Neural crest cell (in vitro differentiated cells): ENCODE measurements around the gene MICAL2. TPM values are rescaled to one million over a fixed set of nuclear protein-coding genes. Genes with fewer than 3 reads are reported as not detected.
A peak's percentile ranks its signal among the peaks of the same experiment; 100 is the strongest.

Experiments used
- DNase-seq: peaks from one replicate; pipeline ENCODE4 v3.0.0; 2021; ENCODE audit warnings: low read depth, mixed read lengths, low spot score
- H3K27ac Mint-ChIP-seq: one replicate; pipeline ENCODE4 v1.8.0; 2021; ENCODE audit warnings: mild to moderate bottlenecking, mixed read lengths; ENCODE audit not compliant: unreplicated experiment
- H3K27me3 Mint-ChIP-seq: 2 replicates; pipeline ENCODE4 v1.8.0; 2021; ENCODE audit warnings: low read depth, mild to moderate bottlenecking, mixed read lengths
- H3K36me3 Mint-ChIP-seq: 2 replicates; pipeline ENCODE4 v1.8.0; 2021; ENCODE audit warnings: low read depth, mild to moderate bottlenecking, mixed read lengths
- H3K4me1 Mint-ChIP-seq: 2 replicates; pipeline ENCODE4 v1.8.0; 2021; ENCODE audit warnings: mixed read lengths
- H3K4me3 Mint-ChIP-seq: one replicate; pipeline ENCODE4 v1.8.0; 2021; ENCODE audit warnings: mild to moderate bottlenecking, mixed read lengths
- H3K9me3 Mint-ChIP-seq: 2 replicates; pipeline ENCODE4 v1.8.0; 2021; ENCODE audit warnings: mixed read lengths
- total RNA-seq: library from RNA; stranded (reverse); gene quantifications from 2 replicates; pipeline ENCODE4 v1.2.1, GENCODE V29; 2021
- TF ChIP-seq, protein P1 (sequence below): fragments of 200-600 bp; sonication (generic); conservative IDR thresholded peaks from 2 replicates; pipeline ENCODE4 v1.5.0; 2021; ENCODE audit warnings: antibody characterized with exemption, mild to moderate bottlenecking

MICAL2 gene
- total RNA-seq, 1 donor from 2014 or later: 1.1 TPM

DNA sequence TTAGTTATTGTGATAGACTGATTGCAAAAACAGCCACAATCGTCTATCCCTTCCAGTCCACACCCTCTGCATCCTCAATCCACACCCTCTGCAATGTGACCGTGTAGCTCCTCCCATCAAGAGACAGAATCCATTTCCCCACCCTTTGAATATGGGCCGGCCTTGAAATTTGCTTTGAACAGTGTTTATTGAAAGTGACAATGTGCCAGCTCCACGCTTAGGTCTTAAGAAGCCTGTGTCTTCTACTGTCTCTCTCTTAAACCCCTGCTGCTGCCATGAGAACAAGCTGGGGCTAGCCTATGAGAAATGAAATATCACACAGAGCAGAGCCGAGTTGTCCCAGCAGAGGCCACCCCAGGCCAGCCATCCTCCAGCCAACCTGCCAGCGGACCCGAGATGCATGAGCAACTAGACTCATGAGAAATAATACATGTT lies 22.3 kb upstream of the MICAL2 start:
- Mint-ChIP-seq H3K9me3 (no peaks in the 10 kb centered on the region), H3K27ac (no peak overlapping the region), H3K27me3 (no peaks in the 10 kb centered on the region), H3K4me1 (peaks cover 50% of the 10 kb centered on the region), H3K36me3 (no peaks in the 10 kb centered on the region), H3K4me3 (no peak overlapping the region)
- TF ChIP-seq, protein P1, sequence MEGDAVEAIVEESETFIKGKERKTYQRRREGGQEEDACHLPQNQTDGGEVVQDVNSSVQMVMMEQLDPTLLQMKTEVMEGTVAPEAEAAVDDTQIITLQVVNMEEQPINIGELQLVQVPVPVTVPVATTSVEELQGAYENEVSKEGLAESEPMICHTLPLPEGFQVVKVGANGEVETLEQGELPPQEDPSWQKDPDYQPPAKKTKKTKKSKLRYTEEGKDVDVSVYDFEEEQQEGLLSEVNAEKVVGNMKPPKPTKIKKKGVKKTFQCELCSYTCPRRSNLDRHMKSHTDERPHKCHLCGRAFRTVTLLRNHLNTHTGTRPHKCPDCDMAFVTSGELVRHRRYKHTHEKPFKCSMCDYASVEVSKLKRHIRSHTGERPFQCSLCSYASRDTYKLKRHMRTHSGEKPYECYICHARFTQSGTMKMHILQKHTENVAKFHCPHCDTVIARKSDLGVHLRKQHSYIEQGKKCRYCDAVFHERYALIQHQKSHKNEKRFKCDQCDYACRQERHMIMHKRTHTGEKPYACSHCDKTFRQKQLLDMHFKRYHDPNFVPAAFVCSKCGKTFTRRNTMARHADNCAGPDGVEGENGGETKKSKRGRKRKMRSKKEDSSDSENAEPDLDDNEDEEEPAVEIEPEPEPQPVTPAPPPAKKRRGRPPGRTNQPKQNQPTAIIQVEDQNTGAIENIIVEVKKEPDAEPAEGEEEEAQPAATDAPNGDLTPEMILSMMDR: no peak
- DNase-seq: no peak

GRCh38 chr11:12088531-12088930 lies 21.9 kb upstream of the MICAL2 start:
- Mint-ChIP-seq H3K9me3 (no peaks in the 10 kb centered on the region), H3K4me3 (no peak overlapping the region), H3K27ac (no peak overlapping the region), H3K4me1 (peaks cover 52% of the 10 kb centered on the region), H3K36me3 (no peaks in the 10 kb centered on the region), H3K27me3 (no peaks in the 10 kb centered on the region)
- TF ChIP-seq, protein P1: no peak
- DNase-seq: no peak

DNA sequence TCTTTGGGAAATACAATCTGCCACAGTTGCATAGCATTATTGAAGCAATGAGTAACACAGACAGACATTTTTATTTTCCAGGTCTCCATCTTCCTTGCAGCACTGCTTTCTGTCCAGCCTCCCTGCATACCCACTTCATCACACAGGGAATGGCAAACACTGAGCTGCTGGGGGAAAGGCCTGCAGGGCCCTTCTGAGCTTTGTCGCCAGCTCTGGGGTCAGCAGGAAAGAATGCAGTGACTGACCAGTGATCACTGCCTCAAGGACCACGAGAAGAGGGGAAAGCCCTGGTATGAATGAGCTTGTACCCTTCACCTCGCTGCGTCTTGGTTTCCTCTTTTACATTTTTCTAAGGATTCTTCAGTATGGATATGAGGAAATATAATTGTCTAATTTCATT lies 21.3 kb upstream of the MICAL2 start:
- Mint-ChIP-seq H3K36me3 (no peaks in the 10 kb centered on the region), H3K4me1 (peaks cover 52% of the 10 kb centered on the region), H3K27me3 (no peaks in the 10 kb centered on the region), H3K4me3 (no peak overlapping the region), H3K9me3 (no peaks in the 10 kb centered on the region), H3K27ac (peak overlapping the region; percentile 54)
- DNase-seq: no peak
- TF ChIP-seq, protein P1: no peak

- Mint-ChIP-seq H3K4me1 (peaks cover 52% of the 10 kb centered on the region), H3K27me3 (no peaks in the 10 kb centered on the region), H3K27ac (no peak overlapping the region), H3K9me3 (no peaks in the 10 kb centered on the region), H3K36me3 (no peaks in the 10 kb centered on the region), H3K4me3 (no peak overlapping the region)
- TF ChIP-seq, protein P1: no peak
- DNase-seq: no peak
These were observed 20.9 kb upstream of the MICAL2 start for GRCh38 chr11:12089473-12089872.

GRCh38 chr11:12090061-12090591 lies 20.3 kb upstream of the MICAL2 start:
- DNase-seq: no peak
- TF ChIP-seq, protein P1: no peak
- Mint-ChIP-seq H3K27ac (no peak overlapping the region), H3K9me3 (no peaks in the 10 kb centered on the region), H3K4me1 (peaks cover 51% of the 10 kb centered on the region), H3K4me3 (no peak overlapping the region), H3K27me3 (no peaks in the 10 kb centered on the region), H3K36me3 (no peaks in the 10 kb centered on the region)
